Activated CD4-positive, CD25-positive, alpha-beta regulatory T cell treated with anti-CD3 and anti-CD28 coated beads, Interleukin-2, amount 50 U/mL, for 72 hours (primary cell): ENCODE results near the gene EXOG.
A peak's percentile ranks its signal among the peaks of the same experiment; 100 is the strongest.

Experiments
- DNase-seq: peaks from one replicate; pipeline ENCODE4 v3.0.0; 2021

EXOG gene

GRCh38 chr3:38474928-38475605 lies 21.1 kb upstream of the EXOG start:
- no peak for DNase-seq

DNA sequence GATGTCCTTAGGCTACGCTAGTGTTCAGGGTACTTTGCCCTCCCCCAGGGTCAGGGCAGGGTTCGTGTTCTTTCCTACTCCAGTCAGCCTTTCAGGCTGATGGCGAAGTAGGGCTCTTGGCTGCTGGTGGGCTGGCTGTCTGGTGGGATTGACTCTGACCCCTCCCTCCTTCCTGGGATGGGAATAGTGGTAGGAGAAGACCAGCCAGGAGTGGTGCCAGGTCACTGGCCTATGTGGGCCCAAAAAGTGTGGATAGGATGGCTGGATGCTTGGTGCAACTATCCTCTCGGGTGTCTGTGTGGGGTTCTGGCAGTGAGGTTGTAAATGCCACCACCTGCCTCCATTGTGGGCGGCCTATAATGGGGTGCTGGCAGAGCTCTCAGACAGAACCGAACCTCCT lies 20.4 kb upstream of the EXOG start:
- no peak for DNase-seq

DNA sequence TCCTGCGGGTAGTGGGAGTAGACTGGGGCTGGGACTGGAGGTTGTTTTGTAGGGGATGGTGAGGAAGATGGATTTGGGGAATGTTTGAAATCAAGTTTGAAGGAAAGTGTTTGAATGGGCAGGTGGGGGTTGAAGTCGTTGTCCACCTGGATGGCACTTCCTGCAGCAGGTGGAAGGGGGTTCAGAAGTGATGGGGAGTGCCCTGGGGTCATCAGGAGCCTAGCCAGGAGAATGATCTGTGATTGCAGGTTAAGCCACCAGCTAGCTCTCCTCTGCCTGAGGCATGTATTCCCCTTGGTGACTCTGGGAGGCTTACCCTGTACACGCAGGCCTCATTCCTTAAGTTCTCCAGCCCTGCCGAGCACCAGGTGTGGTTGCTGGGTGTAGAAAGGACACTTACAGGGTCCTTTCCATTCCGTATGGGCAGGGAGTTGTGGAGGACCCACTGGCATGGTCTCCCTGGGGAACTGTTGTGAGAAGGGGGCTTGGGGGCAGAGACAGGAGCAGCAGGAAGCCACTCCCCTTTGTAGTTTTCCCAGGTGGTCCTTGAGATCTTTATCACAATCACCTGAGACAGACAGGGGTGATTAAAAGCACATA lies 19.9 kb upstream of the EXOG start:
- no peak for DNase-seq

GRCh38 chr3:38477057-38477820 lies 18.9 kb upstream of the EXOG start:
- DNase-seq, result no peak

GRCh38 chr3:38477839-38478450 lies 18.2 kb upstream of the EXOG start:
- DNase-seq, result no peak

DNA sequence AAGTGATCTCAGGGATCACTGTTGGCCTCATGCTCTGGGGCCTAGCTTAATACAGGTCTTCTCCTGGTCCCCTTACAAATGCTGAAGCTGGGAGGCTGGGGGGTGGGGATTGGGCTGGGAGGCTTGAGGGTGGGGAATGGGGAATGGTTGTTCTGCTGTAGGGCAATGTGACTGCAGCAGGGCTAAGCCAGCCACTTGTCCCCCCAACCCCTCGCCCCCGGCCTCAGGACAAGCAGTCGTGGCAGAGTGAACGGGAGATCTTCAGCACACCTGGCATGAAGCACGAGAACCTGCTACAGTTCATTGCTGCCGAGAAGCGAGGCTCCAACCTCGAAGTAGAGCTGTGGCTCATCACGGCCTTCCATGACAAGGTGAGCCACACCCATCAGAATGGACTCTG lies 17.2 kb upstream of the EXOG start:
- no peak for DNase-seq

DNA sequence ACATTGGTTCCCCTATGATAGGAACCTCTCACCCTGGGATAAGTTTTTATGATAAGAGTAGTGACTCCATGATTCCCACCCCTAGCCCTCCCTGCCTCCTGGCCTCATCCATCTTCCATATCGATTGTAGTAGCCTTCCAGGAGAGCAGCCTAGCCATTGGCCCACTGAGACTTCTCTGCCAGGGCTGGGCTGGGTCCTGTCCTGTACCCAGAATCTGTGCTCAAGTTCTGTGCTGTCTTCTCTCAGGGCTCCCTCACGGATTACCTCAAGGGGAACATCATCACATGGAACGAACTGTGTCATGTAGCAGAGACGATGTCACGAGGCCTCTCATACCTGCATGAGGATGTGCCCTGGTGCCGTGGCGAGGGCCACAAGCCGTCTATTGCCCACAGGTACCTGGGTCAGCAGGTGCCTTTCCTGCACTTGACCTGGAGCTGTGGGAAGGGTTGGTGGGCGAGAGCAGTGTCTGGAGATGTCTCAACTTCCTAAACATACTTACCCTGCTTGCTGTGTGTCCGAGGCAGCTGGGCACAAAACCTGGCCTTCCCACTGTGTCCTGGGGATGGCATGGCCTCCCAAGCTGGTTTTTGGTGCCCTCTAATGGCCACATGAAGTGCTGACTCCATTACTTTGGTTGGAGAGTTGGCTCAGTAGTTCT lies 16.6 kb upstream of the EXOG start:
- peak; percentile 44 for DNase-seq

- DNase-seq, result no peak
These were observed 16.1 kb upstream of the EXOG start for GRCh38 chr3:38480093-38480445.

DNA sequence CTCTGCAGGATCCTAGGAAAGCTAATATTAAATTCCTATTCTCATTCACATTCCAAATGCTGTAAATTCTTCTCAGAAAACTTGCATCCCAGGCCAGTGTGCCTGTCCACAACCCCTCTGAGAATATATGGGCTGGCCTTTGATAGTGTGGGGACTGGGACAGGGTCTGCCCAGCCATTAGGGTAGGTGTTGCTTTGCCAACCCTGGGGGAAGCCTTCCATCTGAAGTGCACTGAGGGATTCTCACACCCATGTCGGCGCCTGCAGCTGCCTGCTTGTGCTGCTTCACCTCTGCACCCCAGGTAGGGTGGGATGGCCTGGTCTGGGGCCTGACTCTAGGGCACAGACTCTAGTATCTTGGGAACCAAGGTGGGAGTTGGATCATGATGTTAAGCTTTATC lies 15.2 kb upstream of the EXOG start:
- no peak for DNase-seq

DNA sequence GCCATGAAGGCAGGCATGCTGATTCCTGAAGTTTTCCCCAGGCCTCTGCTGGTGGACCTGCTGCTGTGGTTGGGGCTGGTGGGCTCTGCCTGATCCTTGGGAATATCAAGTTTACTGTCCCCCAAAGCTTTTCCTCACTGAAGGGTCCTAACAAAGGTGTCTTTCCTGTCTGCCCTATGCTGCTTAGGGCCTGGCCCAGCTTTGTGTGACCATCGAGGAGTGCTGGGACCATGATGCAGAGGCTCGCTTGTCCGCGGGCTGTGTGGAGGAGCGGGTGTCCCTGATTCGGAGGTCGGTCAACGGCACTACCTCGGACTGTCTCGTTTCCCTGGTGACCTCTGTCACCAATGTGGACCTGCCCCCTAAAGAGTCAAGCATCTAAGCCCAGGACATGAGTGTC lies 13.2 kb upstream of the EXOG start:
- DNase-seq, result no peak

GRCh38 chr3:38487323-38487722 lies 8.8 kb upstream of the EXOG start:
- no peak for DNase-seq

DNA sequence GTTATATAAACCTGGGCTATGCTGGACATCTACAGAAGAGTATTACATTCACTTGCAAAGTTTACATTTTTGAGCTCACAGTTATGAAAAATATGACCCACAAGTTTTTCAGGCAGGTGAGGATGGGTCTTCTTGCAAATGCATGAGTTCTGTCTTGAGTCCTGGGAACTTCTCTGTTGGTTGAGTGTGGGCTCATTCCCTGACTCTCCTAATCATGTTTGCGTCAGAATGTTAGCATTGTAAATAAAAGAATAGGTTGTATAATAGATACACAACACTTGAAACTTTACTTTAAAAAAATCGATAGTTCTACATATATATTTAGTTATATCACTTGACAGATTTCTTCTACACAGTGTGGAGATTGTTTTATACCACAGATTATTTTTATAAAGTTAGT lies 7.2 kb upstream of the EXOG start:
- no peak for DNase-seq

DNA sequence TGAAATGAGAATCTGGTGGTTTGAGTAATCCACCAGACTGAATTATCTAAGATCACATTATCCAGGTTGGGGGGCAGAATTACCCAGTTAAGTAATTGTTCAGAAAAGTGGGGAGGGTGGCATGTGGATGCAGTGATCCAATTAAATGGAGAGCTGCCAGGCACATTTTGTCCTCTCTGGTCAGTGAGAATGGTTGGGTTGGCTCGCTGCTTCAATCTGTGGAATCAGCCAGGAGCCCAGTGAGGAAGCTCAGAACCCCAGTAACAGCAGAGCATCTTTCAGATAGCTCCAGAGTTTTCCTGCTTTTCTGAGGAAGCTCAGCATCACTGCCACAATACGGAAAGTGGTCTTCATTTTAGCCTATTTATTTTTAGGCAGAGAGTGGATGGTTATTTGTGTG lies 6.4 kb upstream of the EXOG start:
- no peak for DNase-seq

DNA sequence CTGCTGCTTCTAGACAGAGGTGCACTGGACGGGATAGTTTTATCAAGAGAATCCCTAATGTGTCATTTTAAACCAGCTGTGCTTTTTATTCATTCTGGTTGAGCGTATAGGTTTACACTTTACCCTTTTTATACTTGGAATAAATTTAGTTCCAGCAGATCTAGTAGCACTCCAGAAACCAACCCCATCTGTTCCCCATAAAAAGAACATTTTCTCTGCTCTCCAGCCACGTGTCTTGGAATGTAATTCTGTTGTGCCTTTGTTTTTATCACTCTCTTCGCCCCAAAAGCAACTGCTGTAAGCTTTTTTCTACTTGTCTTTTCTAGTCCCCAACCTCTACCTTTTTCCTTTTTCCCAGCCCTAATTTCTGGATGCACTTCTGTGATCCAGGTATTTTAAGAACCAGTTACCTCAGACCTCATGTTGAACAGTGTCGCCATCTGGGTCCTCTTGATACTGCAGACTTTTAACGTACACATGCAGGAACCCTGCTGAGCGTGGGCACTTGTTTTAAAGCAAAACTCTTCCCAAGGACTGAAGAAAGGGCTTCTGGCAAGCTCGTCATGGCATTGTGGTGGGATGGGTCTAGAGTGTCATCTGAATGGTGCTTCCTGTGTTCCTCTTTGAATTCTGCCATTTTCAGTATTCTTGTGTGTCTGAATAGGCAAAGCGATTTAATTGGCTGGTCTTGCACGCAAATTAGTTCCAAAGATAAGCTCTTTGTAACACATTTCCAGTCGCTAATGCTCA lies 5.7 kb upstream of the EXOG start:
- DNase-seq, result no peak

DNA sequence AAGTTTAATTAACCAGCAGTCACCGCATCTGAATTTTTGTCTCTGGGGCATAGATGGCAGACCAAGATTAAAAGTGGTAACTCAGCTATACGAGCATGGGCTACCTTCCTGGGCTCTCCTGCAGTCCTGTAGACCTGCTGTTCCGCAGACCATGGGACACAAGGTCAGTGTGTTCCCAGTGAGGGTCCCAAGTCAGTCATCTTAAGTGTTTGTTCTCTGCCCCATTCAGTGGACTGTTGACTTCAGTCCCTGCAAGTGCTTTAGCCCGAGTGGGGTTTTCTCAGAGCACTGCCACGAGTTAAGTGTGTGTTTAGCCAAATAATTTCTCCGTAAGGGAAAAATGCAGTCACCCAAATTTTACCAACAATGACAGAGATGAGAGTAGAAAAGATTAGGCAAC lies 4.9 kb upstream of the EXOG start:
- no peak for DNase-seq

DNA sequence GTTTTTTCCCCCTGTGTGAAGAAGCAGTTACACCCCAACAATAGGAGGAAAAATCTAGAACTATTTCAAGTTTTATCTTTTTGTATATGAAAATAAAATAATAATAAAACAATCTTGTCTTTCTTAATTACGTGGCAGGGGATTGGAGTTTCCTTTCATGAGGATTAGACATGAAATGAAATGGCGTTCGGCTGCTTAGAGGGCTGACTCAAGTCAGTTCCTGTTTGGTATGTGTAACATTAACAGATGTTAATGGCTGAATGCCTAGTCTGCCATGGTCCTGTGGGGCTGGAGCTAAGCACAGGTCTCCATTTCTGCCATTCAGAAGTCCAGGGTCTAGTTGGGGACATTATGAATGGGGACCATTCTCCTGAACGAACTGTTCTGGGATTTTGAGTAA lies 3.1 kb upstream of the EXOG start:
- no peak for DNase-seq

GRCh38 chr3:38497031-38497430 lies 891 bp downstream of the EXOG start:
- DNase-seq, result no peak

- DNase-seq, result no peak
These were observed 4.7 kb downstream of the EXOG start for GRCh38 chr3:38500688-38501417.

GRCh38 chr3:38507120-38507519 lies 11.0 kb downstream of the EXOG start:
- no peak for DNase-seq

DNA sequence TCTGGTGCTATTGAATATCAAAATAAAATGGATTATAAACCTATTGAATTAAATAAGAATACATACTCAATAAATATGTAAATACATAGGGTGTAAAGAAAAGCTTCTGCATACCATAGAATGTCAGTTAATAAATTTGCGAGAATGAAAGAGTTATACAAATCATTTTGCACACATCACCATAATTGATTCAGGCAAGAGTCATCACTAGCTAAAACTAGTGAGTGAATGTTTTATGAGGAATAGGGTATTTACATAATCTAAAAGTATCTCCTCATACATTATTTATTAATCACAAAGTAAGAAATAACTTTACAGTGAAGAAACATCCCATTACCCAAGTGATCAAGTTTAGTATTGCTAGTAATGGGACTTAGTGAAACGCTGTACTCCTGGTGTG lies 13.6 kb downstream of the EXOG start:
- DNase-seq, result no peak

GRCh38 chr3:38510631-38511030 lies 14.5 kb downstream of the EXOG start:
- DNase-seq, result no peak

GRCh38 chr3:38511546-38511945 lies 15.4 kb downstream of the EXOG start:
- DNase-seq, result no peak
